CD4-positive, alpha-beta T cell treated with Interleukin-21 for 1 hour (primary cell): ENCODE measurements around the gene ARPC2.

Experiments used
- DNase-seq: peaks from one replicate; pipeline ENCODE4 v3.0.0-alpha.2; 2020

ARPC2 gene

GRCh38 chr2:218291318-218292047 lies 74.5 kb downstream of the ARPC2 start:
- peak; percentile 23 for DNase-seq

GRCh38 chr2:218292048-218293014 lies 75.3 kb downstream of the ARPC2 start, which contains the start of gene TMBIM1:
TSS of gene TMBIM1 (minus strand) at chr2:218292503. CDS start at chr2:218282141, 10,362 bp downstream.
- DNase-seq, result peak; percentile 86

- DNase-seq, result no peak
Observed at GRCh38 chr2:218293715-218294429, 76.9 kb downstream of the ARPC2 start.

GRCh38 chr2:218294430-218295022 lies 77.5 kb downstream of the ARPC2 start:
- no peak for DNase-seq

- no peak for DNase-seq
Observed at GRCh38 chr2:218295029-218295428, 78.0 kb downstream of the ARPC2 start.

GRCh38 chr2:218296200-218296599 lies 79.2 kb downstream of the ARPC2 start:
- no peak for DNase-seq

- no peak for DNase-seq
Observed at GRCh38 chr2:218296847-218297246, 79.9 kb downstream of the ARPC2 start.

- DNase-seq, result no peak
Observed at GRCh38 chr2:218298314-218298875, 81.4 kb downstream of the ARPC2 start.

GRCh38 chr2:218300141-218300540 lies 83.2 kb downstream of the ARPC2 start:
- no peak for DNase-seq

DNA sequence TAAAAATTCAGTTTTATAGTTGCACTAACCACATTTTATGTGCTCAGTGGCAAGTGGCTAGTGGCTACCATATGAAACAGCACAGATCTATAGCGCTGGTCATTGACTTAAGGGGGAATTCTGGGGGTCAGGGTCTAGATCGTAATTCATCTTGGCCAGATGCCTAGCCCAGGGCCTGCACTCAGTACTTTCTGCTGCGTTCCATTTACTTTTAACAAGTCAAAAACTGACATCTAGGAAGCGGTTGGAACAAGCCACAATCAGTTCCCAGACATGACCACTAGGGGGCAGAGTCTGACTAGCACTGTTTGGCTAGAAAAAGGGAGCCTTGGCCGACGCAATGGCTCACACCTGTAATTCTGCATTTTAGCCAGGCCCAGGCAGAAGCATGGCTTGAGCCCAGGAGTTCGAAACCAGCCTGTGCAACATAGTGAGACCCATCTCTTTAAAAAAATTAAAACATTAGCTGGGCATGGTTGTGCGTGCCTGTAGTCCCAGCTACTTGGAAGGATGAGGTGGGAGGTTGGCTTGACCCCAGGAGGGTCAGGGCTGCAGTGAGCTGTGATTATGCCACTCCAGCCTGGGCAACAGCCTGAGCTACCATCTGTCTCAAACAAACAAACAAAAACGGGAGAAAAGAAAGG lies 84.3 kb downstream of the ARPC2 start:
- DNase-seq, result peak; percentile 92
